IPS DF 4.7 (cell line): ENCODE data around the gene MCF2L.

ENCODE experiments used
- DNase-seq: peaks from one replicate; pipeline ENCODE4 v3.0.0-alpha.2; 2013; ENCODE audit warnings: low spot score; ENCODE audit errors: extremely low read depth

Gene MCF2L

DNA sequence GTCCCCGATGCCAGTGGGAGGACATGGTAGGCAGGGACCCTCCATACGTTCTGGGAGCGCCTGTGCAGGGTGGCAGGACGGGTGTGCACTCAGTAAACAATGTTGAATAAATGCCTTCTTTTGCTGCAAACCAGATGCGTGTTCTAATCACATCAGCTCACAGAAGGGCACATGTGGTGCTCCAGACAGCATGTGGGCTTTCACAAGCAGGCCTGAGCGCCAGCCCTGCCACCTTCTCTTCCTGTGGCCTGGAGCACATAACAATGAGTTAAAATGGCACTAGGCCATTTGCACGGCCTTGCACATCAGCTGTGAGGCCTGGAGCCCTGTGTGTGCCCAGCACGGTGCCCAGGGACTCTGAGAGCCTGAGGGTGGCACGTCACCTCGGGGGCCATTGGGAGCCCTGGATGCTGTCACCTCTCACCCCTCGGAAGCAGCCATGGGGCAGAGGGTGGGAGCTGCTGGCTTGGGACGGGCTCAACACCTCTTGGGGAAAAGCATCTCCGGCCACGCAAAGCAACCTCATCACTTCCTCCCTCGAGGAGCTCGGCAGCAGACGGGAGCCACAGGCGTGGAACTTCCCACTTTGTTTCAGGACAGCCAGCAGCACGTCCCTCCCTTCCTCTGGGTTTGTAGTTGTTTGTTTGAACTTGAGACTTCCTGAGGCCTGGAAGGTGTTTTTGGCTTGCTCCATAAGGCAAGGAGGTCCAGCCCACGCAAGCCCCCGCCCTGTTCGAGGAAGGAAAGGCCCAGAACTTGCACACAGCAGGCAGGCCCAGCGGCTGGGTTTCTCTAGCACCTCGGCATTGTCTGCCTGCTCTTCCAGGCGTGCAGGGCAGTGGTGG, 9.8 kb downstream of the MCF2L start:
- DNase-seq: no peak

DNA sequence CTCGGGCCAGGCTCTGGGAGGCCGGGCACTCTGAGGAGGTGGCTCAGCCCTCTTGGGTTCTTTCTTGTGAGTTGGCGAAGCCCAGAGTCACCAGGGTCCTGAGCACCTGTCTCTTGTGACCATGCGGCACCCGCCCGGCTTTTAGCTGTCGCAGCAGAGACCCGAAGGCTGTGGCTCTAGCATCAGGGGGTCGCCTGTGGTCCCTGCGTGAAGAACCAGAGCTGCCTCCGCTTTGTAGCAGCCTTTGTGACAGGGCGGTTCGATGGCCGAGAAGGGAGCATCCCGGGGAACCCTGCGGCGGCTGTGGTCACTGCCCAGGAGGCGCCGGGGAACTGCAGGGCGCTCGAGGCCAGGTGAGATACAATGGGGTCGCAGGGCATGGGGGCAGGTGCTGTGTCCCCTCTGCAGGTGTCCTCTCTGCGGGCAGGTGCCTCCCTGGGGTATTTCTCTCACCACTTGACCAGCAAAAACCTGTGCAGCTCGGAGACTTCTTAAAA, 10.4 kb downstream of the MCF2L start:
- DNase-seq: no peak

DNA sequence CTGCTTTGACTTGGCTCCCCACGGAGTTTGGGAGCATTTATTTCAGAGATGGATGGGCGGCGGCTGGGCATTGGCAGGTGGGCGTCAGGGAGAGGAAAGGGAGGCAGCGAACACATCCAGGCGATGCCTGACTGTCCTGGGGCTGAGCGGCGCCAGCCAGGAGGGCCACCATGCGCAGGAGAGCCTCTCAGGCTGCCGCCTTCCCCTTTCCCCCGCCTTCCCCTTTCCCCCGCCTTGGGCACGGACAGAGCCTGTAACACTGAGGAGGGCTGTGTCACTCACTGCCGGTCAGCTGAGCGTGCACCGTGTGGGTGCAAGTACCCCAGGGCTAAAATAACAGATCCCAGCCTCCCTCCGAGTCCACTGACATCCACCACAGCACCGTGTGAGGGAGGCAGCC, 11.4 kb downstream of the MCF2L start:
- no peak for DNase-seq

GRCh38 chr13:112981451-112981850, 12.4 kb downstream of the MCF2L start:
- DNase-seq: no peak

DNA sequence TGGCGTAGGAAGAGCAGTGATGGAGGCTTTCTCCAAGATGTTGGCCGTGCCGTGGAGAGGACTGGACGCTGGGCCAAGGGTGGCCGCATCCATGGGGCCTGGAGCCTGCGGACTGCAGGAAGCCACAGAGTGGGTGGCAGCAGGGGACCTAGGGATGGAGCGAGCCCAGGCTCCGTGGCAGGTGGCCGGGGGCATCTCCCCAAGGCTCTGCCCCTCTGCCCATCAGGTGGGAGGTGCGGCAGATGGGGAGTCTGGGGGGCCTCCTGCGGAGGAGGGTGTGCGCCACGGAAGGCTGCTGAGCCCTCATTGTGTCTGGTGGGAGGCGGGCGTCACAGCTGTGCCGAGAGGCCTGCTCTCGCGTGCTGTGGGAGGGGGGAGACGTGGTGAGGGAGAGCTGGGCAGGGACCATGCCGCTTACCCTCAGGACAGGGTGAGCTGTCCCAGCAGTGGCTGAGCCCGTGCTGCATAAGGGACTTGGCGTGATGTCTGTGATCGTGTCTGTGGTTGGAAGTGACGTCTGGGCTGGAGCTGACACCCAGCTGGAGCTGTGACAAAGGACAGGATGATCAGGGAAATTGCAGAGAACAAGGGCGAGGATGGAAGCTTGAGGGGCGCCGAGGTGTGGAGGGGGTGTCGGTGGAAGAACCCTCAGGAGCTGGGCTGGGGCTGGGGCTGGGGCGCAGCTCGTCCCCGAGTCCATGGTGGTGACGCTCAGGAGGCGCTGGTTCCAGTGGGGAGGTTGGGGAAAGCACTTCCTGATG, 13.4 kb downstream of the MCF2L start:
- DNase-seq: no peak

GRCh38 chr13:112983042-112983305, 14.0 kb downstream of the MCF2L start:
- DNase-seq: no peak

DNA sequence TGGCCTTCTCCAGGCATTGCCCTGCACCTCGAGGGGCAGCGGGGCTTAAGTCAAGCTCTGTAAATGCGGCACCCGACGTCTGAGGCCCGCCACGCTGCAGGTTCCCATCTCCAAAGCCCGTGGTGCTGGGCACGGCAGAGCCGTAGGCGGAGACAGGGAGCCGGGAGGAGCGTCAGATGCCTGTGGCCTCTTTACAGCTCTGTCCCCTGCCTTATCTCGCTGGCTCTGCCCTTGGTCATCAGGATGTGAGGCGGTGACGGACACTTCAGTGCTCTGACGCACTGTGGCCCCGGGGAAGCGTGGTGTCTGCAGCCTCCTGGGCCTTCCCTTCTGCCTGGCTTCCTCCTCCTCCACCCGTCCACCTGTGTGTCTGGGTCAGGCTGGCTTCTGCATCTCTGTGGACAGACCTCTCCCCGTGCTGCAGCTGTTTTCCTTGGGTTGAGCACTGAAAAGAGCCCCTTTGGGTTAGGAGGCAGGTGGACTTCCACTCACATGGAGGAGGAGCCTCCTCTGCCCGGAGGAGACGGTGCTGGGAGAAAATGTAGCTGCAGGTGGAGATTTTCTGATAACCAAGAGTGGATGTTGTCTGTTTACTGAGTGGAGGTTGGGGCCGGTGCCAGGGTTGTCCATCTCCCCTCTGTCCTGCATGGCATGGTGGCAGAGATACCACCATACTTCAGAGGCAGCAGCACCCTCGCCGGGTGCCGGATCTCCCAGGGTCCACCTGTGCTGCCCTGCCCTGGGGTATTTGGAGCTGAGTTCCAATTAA, 14.6 kb downstream of the MCF2L start:
- no peak for DNase-seq

DNA sequence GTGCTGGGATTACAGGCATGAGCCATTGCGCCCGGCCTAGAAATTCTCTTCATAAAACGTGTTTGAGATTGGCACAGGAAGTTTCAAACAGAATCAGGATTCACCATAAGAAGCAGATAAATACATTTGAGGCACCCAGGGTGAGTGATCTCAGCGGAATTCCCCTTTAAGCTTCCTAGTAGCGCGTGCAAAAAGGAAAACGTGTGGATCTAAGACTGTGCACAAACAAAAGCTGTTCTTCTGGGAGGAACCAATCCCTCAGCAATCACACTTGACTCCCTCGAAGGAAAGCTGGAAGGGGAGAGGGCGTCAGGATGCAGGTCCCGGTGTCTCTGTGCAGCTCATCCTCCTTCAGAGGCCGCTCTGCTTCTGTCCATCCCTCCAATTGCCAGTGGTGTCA, 15.5 kb downstream of the MCF2L start:
- DNase-seq: no peak

DNA sequence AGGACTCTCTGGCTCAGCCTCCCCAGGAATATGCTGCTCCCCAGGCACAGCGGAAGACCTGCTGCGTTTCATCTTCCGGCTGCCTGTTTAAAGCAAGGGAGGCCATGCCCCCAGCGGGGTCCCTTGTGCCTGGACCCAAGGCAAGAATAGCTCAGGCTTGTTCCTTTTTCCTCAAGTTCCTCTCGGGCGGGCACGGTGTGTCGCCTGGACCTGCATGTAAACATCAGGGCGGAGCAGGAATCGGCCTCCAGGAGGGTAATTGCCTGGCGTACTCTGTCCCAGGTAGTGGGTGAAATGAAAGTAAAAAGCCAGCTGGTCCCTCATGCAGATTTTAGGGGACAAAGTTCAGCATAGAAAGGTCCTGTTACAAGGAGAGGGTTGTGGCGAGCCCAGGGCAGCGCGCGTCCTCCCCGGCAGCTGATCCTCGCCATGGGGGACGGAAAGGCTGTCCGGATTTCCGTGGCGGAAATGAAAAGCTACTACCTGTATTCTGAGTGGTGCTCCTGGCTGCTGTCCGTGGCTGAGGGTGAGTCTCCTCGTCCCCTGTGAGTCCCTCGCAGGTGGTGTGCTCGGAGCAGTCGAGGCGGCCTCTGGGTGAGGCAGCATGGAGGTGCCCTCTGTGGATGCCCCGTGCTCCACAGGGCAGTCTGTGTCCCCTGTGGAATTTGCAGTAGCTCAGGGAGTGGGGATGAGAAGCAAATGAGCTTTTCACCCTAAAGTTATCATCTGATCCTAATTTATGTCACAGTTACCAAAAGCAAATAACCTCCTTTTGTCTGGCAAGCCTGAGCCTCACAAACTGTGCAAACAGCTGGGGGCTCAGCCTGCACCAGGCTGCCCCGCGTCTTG, 16.2 kb downstream of the MCF2L start:
- no peak for DNase-seq

DNA sequence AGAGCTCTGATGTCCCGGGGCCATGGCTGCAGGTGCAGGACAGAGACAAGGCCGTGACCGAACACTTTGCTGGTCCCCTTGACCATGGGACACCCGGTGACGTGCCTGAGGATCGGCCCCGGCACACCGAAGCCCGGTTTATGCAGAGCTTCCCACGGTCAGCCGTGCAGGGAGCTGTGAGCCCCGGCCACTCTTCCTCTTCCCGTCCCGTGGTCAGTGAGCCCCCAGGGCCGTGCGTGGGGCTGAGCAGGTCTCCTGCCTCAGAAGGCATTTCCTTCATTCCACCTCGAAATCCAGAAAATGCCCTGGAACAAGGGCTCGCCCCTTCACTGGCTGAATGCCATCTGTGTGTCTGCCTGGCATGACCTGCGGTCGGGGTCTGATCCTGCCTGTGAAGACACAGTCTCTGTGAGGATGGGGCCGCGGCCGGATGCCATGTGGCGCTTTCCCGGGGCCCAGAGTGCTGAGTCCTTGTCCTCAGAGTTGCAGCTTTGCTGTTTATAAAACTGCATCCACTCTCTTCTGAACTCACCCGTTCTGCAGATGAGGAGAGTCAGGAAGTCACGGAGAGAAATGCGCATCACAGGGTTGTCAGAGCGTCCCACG, 16.9 kb downstream of the MCF2L start:
- no peak for DNase-seq

- DNase-seq: no peak
These were observed 17.5 kb downstream of the MCF2L start for GRCh38 chr13:112986470-112986869.

DNA sequence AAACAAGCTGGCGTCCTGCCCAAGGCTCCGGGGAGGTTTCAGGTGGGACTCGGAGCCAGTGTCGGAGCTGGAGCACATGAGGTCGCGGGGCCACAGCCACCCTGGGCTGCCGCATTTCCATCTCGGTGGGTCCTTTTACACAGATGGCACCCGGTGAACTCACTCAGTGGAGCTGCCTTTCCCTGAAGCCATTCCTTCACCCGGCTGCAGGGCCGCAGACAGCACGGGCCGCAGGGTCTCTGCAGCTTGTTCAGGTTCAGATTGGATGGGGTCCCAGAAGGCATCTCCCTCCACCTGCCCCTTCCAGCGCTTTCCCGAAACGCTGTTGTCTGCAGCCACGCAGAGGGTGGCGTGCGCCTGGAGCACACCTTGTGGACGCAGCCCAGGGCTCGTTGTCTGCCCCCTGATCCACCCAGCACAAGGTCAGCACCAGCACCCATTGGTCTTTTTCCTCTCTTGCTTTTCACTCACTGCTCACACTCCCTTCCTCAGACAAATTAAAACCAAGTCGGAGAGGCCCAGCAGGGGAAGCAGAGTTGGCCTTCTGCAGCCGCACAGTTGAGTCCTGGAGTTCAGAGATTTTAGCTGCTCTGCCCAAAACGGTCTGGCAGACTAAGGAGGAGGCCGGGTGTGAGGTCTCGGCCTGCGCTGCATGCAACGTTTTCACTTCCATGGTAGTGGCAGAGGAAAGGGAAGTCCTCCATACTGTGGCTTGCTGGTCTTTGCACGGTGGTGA, 18.1 kb downstream of the MCF2L start:
- DNase-seq: no peak

DNA sequence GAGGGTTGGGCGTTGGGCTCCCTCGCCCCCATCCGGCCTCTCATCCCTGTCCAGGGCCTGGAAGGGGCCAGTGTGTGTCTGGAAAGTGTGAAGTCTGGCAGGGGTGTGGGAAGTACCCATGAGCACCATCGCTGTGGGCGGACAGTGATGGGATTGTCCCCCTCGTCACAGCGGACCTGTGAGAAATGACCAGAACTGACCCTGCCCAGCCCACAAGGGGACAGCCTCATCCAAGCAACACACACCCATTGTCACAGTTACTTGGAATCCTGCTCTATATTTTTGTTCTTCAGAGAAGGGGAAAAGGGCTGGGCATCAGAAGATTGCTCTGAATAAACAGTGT, 18.6 kb downstream of the MCF2L start:
- DNase-seq: no peak

- no peak for DNase-seq
These were observed 21.8 kb downstream of the MCF2L start for GRCh38 chr13:112990783-112991182.

DNA sequence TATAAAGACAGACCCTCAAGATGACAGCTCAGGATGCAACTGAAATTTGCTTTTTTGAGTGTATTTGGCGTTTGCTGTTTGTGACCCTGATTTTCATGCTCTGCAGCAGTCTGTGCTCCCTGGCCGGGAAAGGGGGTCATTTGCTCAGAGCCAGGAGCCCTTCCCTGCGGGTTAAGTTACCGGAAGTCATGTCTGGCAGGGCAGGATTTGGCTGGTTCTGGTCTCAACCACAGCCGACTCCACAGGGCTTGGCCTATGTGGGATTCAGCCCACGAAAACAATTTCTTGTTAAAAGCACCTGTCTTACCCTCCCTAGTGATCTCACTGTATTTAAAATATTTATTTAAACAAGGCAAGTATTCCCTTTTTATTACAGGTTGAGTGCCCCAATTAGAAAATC, 22.6 kb downstream of the MCF2L start:
- no peak for DNase-seq

DNA sequence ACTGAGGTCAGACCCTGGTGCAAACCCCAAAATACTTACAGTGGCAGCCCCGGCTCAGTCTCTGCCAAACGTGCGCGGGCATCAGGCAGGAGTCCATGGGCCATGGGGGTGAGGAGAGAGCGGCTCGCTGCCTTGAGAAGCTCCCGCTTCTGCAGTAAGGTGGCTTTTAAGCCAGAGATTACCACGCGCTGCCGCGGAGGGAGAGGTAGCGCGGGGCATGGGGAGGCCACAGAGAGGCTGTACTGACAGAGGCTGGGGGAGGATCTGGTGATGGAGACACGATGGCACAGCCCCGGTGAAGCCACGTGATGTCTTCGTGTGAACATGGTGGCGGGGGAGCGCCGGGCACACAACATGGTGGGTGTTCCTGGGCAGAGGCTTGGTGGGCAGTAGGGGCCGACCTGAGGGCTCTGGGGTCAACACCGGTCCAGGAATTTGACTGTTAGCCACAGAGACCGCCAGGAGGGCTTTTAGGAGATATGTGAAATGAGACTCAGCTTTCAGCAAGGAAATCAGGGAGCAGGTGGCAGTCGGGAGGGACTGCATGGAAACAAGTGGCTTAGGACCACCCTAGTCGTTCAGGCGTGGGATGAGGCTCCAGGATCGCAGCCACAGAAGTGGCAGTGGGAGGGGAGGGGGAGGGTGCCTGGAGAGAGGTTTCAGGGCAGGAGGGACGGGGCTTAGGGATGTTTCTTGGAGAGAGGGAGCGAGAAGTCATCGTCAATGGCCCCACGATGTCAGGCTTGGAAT, 24.1 kb downstream of the MCF2L start:
- DNase-seq: no peak

DNA sequence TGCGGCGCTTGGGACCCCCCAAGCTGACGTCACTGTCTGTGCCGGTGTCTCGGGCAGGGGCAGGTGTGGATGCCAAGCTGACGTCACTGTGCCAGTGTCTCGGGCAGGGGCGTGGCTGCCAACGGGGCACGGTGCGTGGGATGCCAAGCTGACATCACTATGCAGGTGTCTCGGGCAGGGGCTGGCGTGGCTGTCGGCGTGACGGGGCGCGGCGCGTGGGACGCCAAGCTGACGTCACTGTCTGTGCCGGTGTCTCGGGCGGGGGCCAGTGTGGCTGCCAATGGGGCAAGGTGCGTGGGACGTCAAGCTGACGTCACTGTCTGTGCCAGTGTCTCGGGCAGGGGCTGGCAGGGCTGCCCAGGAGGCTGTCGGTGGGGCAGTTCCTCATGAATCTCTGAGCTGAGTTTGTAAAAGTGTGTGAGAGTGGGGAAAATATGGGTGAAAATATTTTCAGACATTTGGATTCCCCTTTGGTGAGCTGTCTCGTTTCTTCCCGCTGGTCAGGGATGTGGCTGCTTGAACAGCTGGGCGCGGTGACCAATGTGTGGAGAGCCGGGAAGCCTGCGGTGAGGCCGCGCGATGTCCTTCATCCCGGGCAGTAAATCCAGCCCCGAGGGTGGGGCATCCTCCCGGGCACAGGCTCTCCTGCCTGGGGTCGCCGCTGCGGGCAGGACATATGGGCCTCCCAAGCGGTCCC, 25.2 kb downstream of the MCF2L start:
- DNase-seq: no peak

DNA sequence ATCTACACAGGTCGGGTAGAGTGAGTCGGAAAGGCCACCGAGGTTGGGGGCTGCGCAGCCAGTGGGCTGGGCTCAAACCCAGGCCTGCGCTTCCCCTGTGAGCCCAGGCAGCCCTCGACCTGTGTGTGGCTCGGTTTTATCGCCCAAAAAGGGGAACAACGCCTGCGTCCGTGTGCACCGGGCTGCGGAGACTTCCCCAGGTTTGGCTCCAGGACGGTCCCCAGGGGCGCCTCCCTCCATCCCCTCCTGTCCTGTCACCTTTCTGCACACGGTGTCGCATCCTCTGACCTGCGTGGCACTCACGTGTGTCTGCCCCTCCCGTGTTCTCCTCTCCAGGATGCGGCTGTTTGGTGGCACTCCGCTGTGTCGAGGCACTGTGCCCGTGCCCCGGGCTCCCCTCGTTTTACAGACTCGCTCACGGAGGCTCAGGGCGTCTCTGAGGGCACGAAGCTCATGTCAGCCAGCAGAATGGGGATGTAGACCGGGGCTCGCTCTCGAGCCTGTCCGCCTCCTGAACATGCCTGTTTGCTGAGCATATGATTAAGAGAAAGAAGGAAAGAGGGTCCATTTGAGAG, 25.9 kb downstream of the MCF2L start:
- no peak for DNase-seq
